Subcutaneous adipose tissue (tissue), 4 donors: ENCODE data around the gene ENTHD1. TPM values are rescaled to one million over a fixed set of nuclear protein-coding genes. Genes with fewer than 3 reads are reported as not detected.

Experiments used
- total RNA-seq, 4 donors: library from RNA; depleted of rRNA; stranded (reverse); fragments of >200 nt; gene quantifications; one replicate each; pipeline ENCODE4 v1.1.0, GENCODE V29; 2016
- TF ChIP-seq, protein P1 (sequence below): fragments of 450-650 bp; IDR thresholded peaks from one replicate; pipeline ENCODE4 v1.5.1; 2016; ENCODE audit warnings: low read depth, mild to moderate bottlenecking, control low read depth, antibody characterized with exemption, moderate library complexity

ENTHD1 gene
- total RNA-seq, 4 donors from 2014 or later: 0.22 TPM; not detected in 3

DNA sequence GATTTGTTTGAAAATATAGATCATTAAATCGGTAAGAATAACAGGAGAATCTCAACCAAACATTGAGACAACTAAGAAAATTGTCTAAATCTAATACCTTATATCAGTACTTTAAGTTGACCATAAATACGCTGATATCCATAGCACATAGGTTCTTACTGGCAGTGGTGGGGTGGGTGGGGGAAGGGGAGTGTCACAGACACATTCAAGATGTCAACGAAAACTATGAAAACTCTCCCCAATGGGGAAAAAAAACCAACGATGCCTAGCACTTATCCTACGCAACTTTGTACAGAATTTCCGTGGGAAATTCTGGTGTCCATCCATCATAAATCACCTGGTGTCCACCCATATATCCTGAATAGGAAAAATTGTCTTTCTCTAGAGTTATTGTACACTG is 13.5 kb upstream of the ENTHD1 start:
- TF ChIP-seq, protein P1, sequence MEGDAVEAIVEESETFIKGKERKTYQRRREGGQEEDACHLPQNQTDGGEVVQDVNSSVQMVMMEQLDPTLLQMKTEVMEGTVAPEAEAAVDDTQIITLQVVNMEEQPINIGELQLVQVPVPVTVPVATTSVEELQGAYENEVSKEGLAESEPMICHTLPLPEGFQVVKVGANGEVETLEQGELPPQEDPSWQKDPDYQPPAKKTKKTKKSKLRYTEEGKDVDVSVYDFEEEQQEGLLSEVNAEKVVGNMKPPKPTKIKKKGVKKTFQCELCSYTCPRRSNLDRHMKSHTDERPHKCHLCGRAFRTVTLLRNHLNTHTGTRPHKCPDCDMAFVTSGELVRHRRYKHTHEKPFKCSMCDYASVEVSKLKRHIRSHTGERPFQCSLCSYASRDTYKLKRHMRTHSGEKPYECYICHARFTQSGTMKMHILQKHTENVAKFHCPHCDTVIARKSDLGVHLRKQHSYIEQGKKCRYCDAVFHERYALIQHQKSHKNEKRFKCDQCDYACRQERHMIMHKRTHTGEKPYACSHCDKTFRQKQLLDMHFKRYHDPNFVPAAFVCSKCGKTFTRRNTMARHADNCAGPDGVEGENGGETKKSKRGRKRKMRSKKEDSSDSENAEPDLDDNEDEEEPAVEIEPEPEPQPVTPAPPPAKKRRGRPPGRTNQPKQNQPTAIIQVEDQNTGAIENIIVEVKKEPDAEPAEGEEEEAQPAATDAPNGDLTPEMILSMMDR: no peak

DNA sequence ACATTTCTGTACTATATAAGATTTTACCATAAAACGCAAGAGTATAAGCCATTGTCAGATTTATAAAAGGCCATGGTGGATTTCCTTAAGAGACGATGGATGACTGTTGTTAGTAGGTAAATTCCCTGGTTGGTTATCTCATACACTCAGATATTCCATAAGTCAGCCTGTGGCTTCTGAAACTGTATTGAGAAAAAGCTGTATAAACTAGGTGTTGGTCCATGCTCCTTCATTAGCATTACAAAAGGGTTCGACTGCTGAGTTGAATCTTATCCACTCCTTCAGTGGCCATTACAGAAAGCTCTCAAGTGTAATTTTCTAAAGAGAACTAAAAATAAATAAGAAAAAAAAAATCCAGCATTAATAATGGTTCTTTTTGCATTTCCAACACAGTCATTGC is 12.6 kb upstream of the ENTHD1 start:
- TF ChIP-seq, protein P1: no peak

DNA sequence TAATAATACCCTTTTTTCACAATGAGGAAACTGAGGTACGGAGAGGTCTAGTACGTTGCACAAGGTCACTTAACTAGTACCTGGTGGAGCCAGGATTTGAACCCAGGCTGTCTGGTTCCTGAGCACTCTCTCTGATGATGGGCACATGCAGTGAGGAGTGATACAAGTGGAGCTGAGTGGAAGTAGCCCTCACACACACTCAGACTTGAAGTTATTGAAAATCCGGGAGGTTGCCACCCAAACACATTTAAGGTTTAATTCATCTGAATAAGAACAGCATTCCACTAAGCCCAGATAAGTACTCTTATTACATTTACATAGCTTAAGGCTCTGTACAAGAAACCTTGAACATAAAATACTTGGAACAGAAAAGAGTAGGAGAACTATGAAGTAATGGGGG is 12.1 kb upstream of the ENTHD1 start:
- TF ChIP-seq, protein P1: no peak

DNA sequence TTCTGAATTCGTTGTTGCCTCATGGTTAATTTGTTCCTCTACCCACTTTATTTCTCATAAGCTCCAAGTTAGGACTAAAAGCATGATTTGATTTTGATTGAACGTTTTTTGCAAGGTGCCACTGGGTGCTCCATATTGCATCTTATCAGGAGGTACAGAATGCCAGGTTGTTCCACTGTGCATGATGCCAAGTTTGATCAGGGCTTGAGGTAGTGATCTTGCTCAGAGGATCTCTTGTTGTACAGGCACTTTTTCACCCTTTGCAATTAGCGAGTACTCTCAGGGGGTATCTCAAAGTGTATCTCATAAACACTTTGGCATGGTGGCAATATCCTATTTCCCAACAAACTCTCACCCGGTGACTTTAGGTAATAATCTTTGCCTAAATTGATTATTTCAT is 11.3 kb upstream of the ENTHD1 start:
- TF ChIP-seq, protein P1: no peak

DNA sequence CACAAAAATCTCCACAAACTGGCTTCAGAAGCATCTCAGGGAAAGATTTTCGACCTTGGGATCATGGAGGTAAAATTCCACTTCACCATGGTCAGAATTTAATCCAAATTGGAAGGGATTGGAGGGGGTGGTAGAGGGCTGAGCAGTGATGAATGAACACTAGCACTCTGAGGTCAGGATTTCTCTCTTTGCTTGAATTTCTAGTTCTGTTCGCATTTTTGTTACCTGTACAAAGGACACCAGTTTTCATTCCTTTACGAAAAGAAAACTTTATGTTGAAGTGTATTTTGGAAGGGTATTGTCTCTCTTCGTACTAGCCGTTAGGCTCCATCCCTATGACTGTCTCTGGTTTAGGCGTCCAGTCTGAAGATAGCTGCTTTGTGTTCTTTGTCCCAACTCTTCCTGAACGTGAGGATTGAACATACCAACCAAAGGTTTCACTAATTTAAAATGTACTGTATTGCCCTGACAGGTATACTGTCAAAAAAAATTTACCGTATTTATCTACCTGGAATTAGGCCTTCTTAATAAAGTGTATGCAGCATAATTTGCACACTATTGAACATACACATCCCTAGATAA is 8.1 kb upstream of the ENTHD1 start:
- TF ChIP-seq, protein P1: no peak

DNA sequence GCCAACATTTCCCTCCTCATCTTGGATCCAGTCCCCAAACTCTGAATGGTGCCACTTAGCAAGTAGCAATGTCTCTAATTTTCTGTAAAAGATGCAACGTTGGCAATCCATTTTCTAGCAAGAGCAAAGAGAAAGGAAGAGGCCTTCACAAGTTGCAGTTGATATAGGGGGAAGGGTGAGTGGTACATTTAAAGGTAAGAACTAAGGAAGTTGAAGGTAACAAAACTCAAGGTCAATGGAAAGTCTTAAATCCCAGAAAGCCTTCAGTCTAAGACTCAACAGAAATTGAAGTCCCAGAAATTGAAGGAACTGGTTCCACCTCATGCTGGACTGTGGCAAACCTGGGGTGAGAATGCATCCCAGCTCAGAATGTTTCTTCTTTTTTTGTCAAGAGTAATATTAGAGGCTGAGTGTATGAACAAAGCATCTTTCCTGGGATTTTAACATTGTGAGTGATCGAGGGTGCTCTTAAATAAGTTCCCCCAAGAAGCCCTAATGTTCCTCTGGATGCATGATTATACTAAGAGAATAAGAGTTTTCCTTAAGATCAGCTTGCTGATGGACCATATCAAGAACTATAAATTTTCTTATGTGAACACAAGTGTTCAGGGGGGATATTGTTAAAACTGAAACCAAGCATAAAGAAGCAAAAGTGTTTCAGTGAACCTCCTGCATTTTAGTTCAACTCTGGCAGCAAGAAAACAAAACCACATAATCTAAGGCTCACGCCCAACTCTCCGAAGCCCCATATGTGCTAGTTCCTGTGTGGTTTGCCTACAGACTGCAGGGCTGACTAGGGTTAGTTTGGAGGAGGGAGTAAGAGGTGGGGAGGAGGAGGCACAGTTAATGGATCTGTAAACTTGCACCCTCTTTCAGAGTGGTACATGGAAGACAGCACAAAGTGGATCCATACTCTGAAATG is 7.0 kb upstream of the ENTHD1 start, which contains the start of gene GRAP2:
GRAP2 (plus strand) TSS at position 779 of the 922 bp plus-strand sequence. CDS start 46,023 bp downstream, outside the sequence.
- TF ChIP-seq, protein P1: no peak

DNA sequence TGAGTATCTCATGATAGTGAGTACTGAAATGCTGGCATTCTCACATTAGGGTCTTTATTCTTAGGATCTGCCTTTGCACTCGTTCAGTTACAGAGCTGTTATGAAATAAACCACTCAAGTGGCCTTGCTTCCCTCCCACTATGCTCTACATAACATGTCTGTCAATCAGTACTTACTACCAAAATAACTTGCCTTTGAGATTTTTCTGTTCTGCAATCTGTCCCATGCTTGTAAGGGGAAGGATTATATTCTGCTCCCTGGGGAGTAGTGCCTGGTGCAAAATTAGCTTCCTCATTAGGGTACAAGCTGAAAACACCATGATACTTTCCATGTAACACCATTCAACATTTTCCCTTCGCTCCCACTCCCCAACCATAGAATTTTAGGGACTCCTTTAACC is 5.4 kb upstream of the ENTHD1 start:
- TF ChIP-seq, protein P1: no peak
